Glutamatergic neuron (in vitro differentiated cells): ENCODE data around the gene AGFG1. TPM values are rescaled to one million over a fixed set of nuclear protein-coding genes. Genes with fewer than 3 reads are reported as not detected.

Experiments
- DNase-seq: peaks from one replicate; pipeline ENCODE4 v3.0.0; 2022
- H3K27ac Mint-ChIP-seq: one replicate; pipeline ENCODE4 v1.8.0; 2020; ENCODE audit warnings: mild to moderate bottlenecking, mixed read lengths, inconsistent platforms; ENCODE audit not compliant: unreplicated experiment
- H3K27me3 Mint-ChIP-seq: one replicate; pipeline ENCODE4 v1.8.0; 2020; ENCODE audit warnings: mild to moderate bottlenecking, moderate library complexity, mixed read lengths, inconsistent platforms; ENCODE audit not compliant: unreplicated experiment
- H3K36me3 Mint-ChIP-seq: one replicate; pipeline ENCODE4 v1.8.0; 2020; ENCODE audit warnings: mild to moderate bottlenecking, mixed read lengths, inconsistent platforms; ENCODE audit not compliant: unreplicated experiment
- H3K4me1 Mint-ChIP-seq: one replicate; pipeline ENCODE4 v1.8.0; 2020; ENCODE audit warnings: mild to moderate bottlenecking, low read depth, mixed read lengths, inconsistent platforms; ENCODE audit not compliant: unreplicated experiment
- H3K4me3 Mint-ChIP-seq: one replicate; pipeline ENCODE4 v1.8.0; 2020; ENCODE audit warnings: mild to moderate bottlenecking, mixed read lengths, inconsistent platforms; ENCODE audit not compliant: unreplicated experiment
- H3K9me3 Mint-ChIP-seq: one replicate; pipeline ENCODE4 v1.8.0; 2020; ENCODE audit warnings: mild to moderate bottlenecking, moderate library complexity, mixed read lengths, inconsistent platforms; ENCODE audit not compliant: unreplicated experiment
- total RNA-seq: library from RNA; stranded (reverse); fragmentation: NEBNext Ultra II Directional; extraction: Animal tissue kit (Norgen Biotek cat#: 25700); gene quantifications from one replicate; pipeline ENCODE4 v1.2.1, GENCODE V29; 2021; ENCODE audit not compliant: unreplicated experiment
- TF ChIP-seq, protein P1 (sequence below): fragments of 200-600 bp; sonication (generic); IDR thresholded peaks from one replicate; pipeline ENCODE4 v1.5.0; 2021; ENCODE audit not compliant: partially characterized antibody, unreplicated experiment

AGFG1 gene
- total RNA-seq, 1 donor from 2014 or later = 108 TPM

DNA sequence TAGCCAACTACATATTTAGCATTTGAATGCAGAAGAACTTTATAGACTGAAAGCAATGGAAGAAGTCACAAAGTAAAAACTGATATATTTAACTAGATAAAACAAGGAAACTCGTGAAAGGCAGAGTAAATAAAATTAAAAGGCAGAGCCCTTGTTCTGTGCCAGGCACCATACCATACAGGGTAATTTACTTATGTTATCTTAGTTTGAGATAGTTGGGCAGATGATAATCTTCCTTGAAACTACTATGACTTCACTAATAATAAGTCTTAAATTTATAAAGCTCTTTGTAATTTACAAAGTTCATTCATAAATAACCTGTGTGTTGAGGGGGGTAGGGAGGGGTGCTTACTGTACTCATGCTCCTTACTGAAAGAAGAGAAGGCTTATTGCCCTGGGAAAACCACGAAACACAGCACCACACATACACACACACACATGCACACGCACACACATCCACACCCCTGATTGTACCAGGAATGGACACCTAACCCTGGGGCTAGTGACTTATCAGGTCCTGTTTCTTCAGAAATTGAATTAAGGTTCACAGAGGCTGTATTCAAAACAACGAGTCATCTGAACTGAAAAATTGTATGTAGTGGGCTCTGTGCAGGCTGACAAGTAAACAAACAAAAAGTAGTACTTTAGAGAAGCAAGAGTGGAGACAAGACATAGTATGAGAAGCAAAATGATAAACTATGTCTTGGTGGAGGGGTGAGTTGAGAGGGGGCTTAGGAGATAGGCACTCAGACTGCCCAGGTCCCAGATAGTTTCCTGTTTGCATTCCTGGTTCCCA lies 38.1 kb downstream of the AGFG1 start:
- no peak overlapping the region for H3K4me3 Mint-ChIP-seq
- H3K27me3 Mint-ChIP-seq = peaks cover 2% of the 10 kb centered on the region
- DNase-seq = no peak
- TF ChIP-seq, protein P1, sequence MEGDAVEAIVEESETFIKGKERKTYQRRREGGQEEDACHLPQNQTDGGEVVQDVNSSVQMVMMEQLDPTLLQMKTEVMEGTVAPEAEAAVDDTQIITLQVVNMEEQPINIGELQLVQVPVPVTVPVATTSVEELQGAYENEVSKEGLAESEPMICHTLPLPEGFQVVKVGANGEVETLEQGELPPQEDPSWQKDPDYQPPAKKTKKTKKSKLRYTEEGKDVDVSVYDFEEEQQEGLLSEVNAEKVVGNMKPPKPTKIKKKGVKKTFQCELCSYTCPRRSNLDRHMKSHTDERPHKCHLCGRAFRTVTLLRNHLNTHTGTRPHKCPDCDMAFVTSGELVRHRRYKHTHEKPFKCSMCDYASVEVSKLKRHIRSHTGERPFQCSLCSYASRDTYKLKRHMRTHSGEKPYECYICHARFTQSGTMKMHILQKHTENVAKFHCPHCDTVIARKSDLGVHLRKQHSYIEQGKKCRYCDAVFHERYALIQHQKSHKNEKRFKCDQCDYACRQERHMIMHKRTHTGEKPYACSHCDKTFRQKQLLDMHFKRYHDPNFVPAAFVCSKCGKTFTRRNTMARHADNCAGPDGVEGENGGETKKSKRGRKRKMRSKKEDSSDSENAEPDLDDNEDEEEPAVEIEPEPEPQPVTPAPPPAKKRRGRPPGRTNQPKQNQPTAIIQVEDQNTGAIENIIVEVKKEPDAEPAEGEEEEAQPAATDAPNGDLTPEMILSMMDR = no peak
- H3K4me1 Mint-ChIP-seq = peaks cover 52% of the 10 kb centered on the region
- H3K27ac Mint-ChIP-seq = no peak overlapping the region
- H3K9me3 Mint-ChIP-seq = peaks cover 3% of the 10 kb centered on the region
- H3K36me3 Mint-ChIP-seq = no peaks in the 10 kb centered on the region

DNA sequence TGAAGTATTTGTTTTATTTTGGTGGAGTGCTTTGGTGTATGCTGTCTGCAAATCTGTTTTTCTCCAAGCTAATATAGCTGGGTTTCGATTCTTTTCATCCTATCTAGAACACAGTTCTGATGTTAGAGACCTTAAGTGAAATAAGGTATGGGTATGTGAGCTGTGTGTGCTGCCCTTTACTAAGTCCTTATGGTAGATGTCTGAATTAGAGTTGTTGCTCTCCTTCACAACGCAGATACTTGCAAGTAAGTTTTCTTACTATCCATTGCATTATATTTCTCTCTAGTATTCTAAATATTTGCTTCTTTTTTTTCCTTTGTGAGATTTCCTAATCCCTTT lies 38.6 kb downstream of the AGFG1 start:
- Mint-ChIP-seq H3K4me1 (peaks cover 55% of the 10 kb centered on the region), H3K9me3 (peaks cover 3% of the 10 kb centered on the region), H3K36me3 (no peaks in the 10 kb centered on the region), H3K27me3 (peaks cover 2% of the 10 kb centered on the region), H3K27ac (no peak overlapping the region), H3K4me3 (no peak overlapping the region)
- TF ChIP-seq, protein P1 = no peak
- no peak for DNase-seq

DNA sequence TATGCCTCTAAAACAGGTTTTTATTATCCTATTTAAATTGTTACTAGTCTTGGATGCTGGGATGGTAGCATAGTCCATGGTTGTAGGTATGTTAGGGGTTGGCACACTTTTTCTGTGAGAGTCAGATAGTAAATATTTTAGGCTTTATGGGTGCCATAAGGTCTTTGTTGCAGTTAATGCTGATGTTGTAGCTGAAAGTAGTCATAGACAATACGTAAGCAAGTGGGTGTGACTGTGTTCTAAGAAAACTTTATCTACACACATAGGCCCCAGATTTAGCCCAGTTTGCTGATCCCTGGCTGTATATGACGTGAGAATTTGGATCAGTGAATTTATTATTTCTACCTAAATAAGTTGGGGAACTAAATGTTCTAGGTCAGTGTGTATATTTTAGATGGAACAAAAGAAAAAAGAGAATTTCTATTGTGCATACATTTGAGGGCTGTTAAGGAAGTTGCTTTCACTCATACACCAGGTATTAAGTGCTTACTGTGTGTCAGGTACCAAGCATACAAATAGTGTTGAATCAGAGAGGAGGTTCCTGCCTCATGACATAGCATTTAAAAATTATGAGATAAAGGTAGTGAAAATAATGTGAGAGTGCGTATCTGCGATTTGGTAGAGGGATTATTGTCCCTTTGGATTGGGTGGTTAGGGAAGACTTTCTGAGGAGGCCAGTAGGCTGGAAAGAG lies 39.4 kb downstream of the AGFG1 start:
- H3K4me3 Mint-ChIP-seq = no peak overlapping the region
- no peak for DNase-seq
- H3K27ac Mint-ChIP-seq = no peak overlapping the region
- peaks cover 60% of the 10 kb centered on the region for H3K4me1 Mint-ChIP-seq
- TF ChIP-seq, protein P1 = no peak
- H3K27me3 Mint-ChIP-seq = peaks cover 2% of the 10 kb centered on the region
- no peaks in the 10 kb centered on the region for H3K36me3 Mint-ChIP-seq
- peaks cover 3% of the 10 kb centered on the region for H3K9me3 Mint-ChIP-seq

DNA sequence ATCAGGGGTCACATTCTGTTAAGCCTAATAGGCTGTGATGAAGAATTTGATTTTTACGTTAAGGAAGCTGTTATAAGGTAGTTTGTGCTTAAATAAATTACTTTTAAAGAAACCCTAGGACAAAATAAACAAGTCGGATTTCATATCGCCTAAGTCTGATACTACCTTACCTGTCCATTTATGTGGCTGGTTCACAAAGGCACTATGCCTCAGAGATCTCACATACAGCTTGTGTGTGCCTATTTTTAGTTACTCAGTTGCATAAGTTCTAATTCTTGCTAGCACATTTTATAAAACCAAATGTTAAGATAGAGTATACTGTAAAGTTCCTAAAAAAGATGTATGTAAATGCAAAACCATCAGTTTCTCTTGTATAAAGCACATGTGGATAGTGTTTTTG lies 40.0 kb downstream of the AGFG1 start:
- no peaks in the 10 kb centered on the region for H3K36me3 Mint-ChIP-seq
- H3K4me1 Mint-ChIP-seq = peaks cover 56% of the 10 kb centered on the region
- no peaks in the 10 kb centered on the region for H3K9me3 Mint-ChIP-seq
- no peak overlapping the region for H3K4me3 Mint-ChIP-seq
- H3K27me3 Mint-ChIP-seq = no peaks in the 10 kb centered on the region
- H3K27ac Mint-ChIP-seq = no peak overlapping the region
- TF ChIP-seq, protein P1 = no peak
- DNase-seq = no peak

DNA sequence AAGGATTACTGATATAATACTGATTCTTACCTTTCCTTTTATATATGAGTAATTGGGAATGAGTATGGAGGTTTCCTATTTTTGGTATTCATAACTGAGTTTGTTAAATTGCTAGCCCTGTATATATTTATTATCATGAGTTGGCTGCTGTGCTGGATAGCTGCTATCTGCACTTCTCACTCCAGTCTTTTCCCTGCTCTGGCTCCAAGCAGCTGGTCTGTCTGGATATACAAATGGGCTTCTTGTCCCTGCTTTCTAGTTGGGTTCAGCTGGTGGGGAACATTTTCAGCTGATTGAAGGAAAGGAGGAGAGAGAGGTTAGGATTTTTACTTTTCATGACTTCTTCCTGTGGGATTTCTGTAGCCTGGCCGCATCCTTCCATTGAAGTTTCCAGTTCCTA lies 41.2 kb downstream of the AGFG1 start:
- Mint-ChIP-seq H3K27me3 (no peaks in the 10 kb centered on the region), H3K27ac (no peak overlapping the region), H3K9me3 (peaks cover 2% of the 10 kb centered on the region), H3K4me1 (peaks cover 54% of the 10 kb centered on the region), H3K4me3 (no peak overlapping the region), H3K36me3 (no peaks in the 10 kb centered on the region)
- TF ChIP-seq, protein P1 = no peak
- DNase-seq = no peak
